Kasumi-1 (cell line): Measurements from ENCODE around the gene FBXL13.
"Not testable (repeated sequence)": the region's sequence is repeated elsewhere in the genome, so short reads cannot be mapped to it uniquely, and the experiment has no call there.

Source experiments
- DNase-seq, 2 experiments: peaks; one replicate each; lab custom pipeline; 2025; lab: John Stamatoyannopoulos, UW

The FBXL13 gene

DNA sequence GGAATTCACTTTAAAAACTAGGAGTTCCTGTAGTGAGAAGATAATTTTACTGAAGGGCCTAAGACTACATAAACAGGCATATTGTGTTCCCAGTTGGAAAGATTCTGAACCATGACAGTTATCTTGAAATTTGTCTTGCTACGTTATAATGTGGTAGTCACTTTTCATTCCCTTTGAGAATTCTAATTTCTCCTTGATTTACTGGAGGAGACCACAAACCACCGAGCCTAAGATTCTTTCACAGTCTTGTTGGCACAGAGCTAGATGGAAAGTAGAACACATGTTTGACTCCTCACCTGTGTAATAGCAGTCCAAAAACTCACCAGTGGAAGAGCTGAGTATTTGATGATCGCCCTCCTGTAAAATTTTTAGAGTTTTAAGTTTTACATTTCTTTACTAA, 5.2 kb upstream of the FBXL13 start:
- no peak for DNase-seq

DNA sequence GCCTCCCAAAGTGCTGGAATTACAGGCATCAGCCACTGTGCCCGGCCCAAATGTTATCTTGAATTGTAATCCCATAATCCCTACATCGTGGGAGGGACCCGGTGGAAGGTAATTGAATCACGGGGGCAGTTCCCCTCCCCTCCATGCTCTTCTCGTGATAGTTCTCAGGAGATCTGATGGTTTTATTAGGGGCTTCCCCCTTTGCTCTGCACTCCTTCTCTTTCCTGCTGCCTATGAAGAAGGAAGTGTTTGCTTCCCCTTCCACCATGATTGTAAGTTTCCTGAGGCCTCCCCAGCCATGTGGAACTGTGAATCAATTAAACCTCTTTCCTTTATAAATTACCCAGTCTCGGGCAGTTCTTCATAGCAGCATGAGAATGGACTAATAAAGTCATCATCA, 3.6 kb upstream of the FBXL13 start:
- peak; percentile 45 to 57 for DNase-seq

DNA sequence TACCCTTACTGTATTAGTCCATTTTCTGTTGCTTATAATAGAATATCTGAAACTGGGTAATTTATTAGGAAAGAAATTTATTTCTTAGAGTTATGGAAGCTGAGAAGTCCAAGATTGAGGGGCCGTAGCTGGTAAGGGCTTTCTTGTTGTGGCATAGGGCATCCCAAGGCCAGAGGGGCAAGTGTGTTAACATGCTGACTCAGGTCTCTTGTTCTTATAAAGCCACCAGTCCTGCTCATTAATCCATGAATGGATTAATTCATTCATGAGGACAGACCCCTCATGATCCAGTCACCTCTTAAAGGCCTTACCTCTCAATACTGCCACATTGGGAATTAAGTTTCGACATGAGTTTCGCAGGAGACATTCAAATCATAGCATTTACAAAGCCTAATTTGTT, 2.7 kb upstream of the FBXL13 start:
- DNase-seq: no peak

DNA sequence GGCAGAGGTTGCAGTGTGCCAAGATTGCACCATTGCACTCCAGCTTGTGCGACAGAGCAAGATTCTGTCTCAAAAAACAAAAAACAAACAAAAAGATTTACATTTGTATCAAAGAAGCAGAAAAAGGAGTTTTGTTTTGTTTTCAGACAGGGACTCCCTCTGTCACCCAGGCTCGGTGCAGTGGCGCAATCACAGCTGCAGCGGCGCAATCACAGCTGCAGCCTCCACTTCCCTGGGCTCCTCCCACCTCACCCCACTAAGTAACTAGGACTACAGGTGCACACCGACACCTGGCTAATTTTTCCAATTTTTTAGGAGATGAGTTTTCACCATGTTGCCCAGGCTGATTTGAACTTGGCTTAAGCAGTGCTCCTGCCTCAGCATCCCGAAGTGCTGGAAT, 2.2 kb upstream of the FBXL13 start:
- no peak for DNase-seq

DNA sequence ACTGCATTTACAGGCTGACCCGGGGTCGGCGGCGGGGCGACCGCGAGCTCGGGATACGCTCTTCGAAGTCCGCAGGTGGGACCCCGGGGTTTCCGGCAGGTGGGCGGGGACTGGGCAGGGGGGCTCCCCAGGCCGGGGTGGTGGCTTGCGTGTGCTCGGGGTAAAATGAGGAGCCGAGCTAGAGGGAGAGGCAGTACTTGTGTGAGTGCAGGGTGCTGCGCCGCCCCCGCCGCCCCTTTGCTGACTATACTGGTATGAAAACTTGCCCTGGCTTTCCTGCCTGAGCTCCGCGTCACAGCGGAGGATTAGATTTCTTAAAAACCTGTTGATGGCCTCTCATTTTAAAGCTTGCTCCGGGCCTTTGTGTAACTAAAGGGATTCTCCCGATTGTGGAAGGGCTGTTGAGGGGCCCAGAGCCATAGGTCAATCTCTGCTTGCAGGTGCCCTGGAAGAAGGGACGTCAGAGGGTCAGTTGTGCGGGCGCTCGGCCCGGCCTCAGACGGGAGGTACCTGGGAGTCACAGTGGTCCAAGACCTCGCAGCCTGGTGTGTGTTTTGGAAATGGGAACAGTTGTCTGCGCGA, 832 bp upstream of the FBXL13 start:
- peak; percentile 33 to 41 for DNase-seq

DNA sequence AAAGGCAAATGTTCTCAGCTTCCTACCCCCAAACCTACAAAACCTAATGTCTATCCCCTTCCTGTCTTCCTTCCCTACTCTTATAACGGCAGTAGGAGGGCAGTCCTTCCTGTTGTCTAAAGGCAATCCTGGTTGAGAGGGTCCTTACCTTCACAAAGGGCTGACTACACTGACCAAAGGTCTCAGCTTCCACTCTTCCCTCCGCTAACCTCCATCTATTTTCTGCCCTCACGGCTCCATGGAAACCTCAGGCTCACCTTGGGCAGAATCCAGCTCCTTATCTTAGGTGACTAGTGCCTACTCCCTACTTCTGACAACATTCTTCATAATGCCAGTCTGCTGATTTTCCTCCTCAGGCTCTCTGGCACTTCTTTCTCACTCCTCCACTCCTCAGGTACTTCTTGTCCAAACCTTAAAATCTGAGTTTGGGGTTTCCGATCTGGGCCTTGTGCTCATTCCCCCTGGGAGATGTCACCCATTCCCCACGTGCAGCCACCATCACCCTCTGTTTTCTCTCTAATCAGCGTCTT, 542 bp downstream of the FBXL13 start:
- DNase-seq: peak in 1 of 2 experiments; percentile 56

DNA sequence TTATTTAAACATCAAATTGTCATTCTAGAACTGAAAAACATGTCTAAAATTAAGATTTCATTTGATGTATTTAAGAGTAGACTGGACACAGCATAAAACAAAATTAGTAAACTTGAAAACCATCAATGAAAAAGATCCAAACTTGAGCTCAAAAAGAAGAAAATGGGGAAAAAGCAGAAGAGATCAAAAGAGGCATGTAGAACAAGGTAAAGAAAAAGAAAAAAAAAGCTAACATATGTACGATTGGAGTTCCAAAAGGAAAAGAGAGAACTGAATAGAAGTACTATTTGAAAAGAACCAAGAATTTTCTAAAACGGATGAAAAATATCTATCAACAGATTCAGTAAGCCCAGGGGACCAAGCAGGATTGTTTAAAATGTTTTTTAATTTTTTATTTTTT, 3.6 kb downstream of the FBXL13 start:
- no peak for DNase-seq

DNA sequence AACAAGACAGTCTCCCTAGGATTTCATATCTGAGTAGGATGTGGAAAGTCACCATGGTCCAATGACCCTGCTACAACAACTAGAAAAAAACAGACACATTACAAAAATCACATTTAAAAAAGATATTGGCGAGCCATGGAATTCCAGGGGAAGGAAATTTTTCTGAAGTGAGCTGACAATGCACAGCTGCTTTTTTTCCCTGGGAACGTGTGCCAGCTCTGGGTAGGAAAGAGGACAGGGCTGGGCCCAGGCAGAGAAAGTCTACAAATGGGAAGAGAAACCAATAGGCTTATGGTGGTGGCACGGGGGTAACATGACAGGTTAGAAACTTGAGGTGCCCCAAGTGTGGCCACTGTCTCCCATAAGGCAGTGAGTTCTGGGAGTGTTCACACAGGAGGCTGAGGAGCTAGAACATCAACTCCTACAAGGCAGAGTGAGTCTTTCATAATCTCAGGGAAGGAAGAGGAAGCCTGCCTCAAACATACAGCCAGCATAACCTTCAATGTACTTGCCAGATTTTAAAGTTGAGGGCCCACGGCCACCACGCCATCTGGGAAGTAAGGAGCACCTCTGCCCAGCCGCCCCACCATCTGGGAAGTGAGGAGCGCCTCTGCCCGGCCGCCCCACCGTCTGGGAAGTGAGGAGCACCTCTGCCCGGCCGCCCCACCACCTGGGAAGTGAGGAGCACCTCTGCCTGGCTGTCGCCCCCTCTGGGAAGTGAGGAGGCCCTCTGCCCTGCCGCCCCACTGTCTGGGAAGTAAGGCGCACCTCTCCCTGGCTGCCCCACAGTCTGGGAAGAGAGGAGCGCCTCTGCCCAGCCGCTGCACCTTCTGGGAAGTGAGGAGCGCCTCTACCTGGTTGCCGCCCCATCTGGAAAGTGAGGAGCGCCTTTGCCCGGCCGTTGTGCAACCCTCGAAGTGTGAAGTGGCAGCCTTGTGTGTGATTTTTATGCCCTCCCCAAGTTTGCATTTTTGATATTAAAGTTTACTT, 5.9 kb downstream of the FBXL13 start:
- DNase-seq: no peak

DNA sequence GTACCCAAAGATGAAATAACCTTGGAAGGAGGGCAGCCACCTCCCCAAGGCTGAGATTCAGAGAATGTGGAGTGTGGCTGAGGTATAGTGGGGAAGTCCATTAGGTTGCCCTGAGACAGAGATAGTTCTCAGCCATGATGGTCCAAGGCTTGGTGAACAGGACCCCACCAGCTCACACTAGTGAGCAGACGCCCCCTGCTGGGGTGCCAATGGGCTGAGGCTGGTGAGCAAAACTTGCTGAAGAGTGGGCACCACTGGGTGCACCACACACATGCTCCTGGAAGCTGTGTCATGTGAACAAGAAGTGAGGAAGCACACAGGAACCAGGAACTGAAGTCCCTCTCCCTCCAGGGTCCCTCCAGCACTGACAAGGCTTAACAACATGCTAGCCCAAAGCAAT, 8.9 kb downstream of the FBXL13 start:
- peak; percentile 57 to 66 for DNase-seq

- no peak for DNase-seq
These were observed 10.7 kb downstream of the FBXL13 start for GRCh38 chr7:103063895-103064294.

DNA sequence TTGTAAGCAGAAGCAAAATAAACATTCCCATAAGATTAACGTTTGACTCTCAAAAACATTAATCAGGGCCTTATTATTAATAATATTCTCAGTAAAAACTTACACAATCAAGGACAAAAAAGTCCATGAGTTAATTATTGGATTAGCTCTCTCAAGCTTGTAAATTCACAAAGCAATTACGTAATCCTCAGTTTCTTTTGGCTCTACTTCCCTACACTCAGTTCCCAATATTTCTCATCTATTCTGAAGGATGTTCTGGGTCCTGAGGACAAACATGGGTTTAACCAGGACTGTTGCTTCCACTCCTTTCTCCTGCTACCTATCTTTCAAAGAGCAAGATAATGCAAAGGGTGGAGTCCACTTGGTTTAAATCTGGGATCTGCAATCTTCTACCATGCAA, 15.1 kb downstream of the FBXL13 start:
- no peak for DNase-seq

DNA sequence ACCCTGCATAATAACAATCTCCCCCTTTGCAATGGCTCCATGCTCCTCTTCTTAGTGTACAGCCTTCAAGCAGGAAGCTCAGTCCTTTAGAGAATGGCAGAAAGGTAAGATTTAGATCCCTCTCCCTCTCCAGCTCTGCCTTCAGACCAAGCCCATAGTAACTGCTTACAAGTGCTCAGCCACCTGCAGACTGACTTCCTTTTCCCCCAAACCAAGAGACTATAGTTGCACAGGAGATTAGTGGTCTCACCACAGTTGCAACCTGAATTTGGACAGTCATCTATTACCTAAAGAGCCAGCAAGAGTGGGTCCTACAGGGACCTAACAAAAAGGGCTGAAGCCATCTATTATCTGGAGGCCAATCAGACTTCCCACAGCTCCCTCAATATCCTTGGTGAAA, 16.5 kb downstream of the FBXL13 start:
- no peak for DNase-seq

DNA sequence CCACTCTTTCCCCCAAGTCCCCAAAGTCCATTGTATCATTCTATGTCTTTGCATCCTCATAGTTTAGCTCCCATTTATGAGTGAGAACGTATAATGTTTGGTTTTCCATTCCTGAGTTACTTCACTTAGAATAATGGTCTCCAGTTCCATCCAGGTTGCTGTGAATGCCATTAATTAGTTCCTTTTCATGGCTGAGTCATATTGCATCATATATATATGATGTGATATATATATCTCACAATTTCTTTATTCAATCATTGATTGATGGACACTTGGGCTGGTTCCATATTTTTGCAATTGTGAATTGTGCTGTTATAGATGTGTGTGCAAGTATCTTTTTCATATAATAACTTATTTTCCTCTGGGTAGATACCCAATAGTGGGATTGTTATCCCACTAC, 18.6 kb downstream of the FBXL13 start:
- DNase-seq: not testable (repeated sequence)

DNA sequence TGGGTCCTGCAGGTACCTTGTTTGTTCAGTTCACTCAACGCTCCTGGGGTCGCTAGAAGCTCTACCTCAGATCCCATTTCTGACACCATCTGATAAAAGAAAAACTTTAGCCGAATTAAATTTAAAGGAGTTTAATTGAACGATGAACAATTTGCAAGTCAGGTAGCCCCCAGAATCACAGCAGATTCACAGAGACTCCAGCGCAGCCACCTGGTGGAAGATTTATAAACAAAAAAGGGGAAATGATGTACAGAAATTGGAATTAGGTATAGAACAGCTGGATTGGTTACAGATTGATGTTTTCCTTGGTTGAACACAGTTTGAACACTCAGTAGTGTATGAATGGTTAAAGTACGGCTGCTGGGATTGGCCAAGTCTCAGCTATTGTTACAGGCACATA, 23.1 kb downstream of the FBXL13 start:
- DNase-seq: no peak

DNA sequence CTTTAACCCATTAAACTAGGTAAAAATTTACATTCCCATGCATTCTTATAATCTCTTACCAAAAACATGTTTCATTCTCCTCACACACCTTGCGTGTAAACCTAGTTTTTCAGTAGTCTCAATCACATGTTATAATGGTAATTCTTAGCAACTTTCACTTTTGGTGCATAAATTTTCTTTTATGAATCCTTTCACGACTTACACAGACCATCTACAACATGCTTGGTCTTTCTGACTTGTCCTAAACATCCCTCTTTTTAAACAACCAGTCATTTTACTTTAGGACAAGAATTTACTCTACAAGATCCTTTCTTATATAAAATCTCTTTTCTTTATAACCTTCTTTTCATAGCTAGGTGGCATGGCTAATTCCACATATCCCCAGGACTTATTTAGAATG, 25.8 kb downstream of the FBXL13 start:
- DNase-seq: peak; percentile 9 to 28

GRCh38 chr7:103041815-103042214, 32.8 kb downstream of the FBXL13 start:
- not testable (repeated sequence) for DNase-seq

DNA sequence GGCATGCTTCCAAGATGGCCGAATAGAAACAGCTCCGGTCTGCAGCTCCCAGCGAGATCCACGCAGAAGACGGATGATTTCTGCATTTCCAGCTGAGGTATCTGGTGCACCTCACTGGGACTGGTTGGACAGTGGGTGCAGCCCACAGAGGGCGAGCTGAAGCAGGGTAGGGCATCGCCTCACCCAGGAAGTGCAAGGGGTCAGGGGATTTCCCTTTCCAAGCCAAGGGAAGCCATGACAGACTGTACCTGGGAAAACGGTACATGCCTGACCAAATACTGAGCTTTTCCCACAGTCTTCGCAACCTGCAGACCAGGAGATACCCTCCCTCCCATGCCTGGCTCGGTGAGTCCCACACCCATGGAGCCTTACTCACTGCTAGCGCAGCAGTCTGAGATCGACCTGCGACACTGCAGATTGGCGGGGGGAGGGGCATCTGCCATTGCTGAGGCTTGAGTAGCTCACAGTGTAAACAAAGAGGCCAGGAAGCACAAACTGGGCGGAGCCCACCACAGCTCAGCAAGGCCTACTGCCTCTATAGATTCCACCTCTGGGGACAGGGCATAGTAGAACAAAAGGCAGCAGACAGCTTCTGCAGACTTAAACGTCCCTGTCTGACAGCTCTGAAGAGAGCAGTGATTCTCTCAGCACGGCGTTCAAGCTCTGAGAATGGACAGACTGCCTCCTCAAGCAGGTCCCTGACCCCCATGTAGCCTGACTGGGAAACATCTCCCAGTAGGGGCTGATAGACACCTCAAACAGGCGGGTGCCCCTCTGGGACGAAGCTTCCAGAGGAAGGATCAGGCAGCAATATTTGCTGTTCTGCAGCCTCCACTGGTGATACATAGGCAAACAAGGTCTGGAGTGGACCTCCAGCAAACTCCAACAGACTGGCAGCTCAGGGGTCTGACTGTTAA, 36.5 kb downstream of the FBXL13 start:
- not testable (repeated sequence) for DNase-seq

DNA sequence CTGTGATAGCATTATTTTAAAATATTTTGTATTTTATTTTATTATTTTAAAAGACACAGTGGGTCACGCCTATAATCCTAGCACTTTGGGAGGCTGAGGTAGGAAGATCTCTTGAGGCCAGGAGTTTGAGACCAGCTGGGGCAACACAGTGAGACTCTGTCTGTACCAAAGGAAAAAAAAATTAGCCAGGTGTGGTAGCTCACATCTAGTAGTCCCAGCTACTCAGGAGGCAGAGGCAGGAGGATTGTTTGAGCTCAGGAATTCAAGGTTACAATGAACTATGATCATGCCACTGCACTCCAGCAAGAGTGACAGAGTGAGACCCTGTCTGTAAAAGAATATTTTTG, 37.1 kb downstream of the FBXL13 start:
- DNase-seq: no peak

DNA sequence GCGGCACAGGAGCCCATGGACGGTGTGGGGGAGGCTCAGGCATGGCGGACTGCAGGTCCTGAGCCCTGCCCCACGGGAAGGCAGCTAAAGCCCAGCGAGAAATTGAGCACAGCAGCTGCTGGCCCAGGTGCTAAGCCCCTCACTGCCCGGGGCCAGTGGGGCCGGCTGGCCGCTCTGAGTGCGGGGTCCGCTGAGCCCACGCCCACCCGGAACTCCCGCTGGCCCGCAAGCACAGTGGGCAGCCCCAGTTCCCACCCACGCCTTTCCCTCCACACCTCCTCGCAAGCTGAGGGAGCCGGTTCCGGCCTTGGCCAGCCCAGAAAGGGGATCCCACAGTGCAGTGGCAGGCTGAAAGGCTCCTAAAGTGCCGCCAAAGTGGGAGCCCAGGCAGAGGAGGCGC, 40.3 kb downstream of the FBXL13 start:
- not testable (repeated sequence) for DNase-seq

GRCh38 chr7:103031781-103032180, 42.8 kb downstream of the FBXL13 start:
- DNase-seq: no peak

- DNase-seq: no peak
These were observed 43.6 kb downstream of the FBXL13 start for GRCh38 chr7:103031024-103031423.

- DNase-seq: peak; percentile 76 to 78
These were observed 49.3 kb downstream of the FBXL13 start for GRCh38 chr7:103025341-103025740.
